ENCODE data around the gene APOA4. TPM values are rescaled to one million over a fixed set of nuclear protein-coding genes. Genes with fewer than 3 reads are reported as not detected.

The APOA4 gene
- total and polyA plus RNA-seq, 2 experiments from 2014 or later = not detected

DNA sequence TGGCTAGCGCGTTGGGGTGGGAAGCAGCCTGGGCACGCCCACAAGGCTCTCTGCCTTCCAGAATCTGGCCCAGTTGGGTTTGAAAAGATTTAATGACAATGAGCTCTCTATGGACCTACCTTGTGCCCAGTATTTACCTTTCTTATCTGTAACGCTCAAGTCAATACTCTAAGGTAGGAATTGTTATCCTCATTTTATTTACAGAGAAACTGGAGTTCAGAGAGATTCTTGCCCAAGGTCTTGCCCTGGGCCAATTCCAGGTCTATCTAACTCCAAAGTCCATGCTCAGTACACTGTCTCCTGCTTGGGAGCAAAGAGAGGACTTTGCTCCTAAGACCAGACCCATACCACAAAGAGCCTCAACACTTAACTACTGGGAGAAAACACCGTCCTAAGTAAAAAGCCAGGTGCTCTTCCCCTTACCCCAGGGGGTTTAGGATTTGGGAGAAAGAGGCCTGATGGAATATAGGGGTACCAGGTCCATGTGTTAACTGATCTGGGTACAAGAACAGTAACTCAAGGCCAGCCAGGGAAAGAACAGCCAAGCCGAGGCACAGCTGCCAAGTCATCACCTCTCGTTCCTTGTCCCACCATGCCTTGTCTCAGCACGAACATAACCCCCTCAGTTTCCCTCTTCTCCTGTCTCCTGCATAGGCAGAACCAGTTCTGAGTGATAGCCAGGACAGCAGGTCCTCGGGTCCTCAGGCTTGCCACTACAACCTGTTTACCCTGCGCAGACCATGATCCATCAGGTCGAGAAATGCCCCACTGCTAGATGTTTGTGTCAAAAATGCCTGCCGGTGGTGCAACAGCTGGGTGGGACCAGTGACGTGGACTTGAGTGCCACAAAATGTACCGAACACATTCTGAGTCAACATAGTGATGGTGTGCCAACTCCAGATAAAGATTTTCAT lies 14.6 kb downstream of the APOA4 start:
- Histone ChIP-seq H3K36me3 (ENCODE audit: insufficient read depth) (no peaks in the 10 kb centered on the region), H3K4me2 (no peak overlapping the region), H3K27ac (ENCODE audit: low read depth) (no peak overlapping the region), H3K27me3 (ENCODE audit: insufficient read depth) (no peaks in the 10 kb centered on the region), H4K20me1 (replicated peaks; ENCODE audit: insufficient read depth) (no peaks in the 10 kb centered on the region), H3K9me2 (ENCODE audit: insufficient read depth) (no peaks in the 10 kb centered on the region), H3F3A (replicated peaks; ENCODE audit: low read depth) (no peaks in the 10 kb centered on the region), H3K79me2 (replicated peaks; ENCODE audit: insufficient read depth) (no peaks in the 10 kb centered on the region), H3K4me1 (ENCODE audit: insufficient read depth) (no peaks in the 10 kb centered on the region), H3K4me3 (no peak overlapping the region), H2AFZ (no peak overlapping the region)
- TF ChIP-seq EZH2phosphoT487 (IDR thresholded peaks at IDR 0.05; ENCODE audit: unreplicated experiment) = no peak
- no peak for TF ChIP-seq ZNF462 (CRISPR knock-in tag; IDR thresholded peaks at IDR 0.05)
- TF ChIP-seq ZNF331 (CRISPR knock-in tag; IDR thresholded peaks at IDR 0.05; ENCODE audit: low read depth) = no peak
- no peak for TF ChIP-seq EZH2 (IDR thresholded peaks at IDR 0.05; ENCODE audit: low read depth, unreplicated experiment)
- TF ChIP-seq POLR2AphosphoS5 (IDR thresholded peaks at IDR 0.05; ENCODE audit: low read depth) = no peak
- TF ChIP-seq NANOG (IDR thresholded peaks at IDR 0.05; ENCODE audit: borderline replicate concordance) = no peak
- TF ChIP-seq JUNB (IDR thresholded peaks at IDR 0.05; ENCODE audit: unreplicated experiment) = no peak
- TF ChIP-seq ZNF114 (CRISPR knock-in tag; IDR thresholded peaks at IDR 0.05) = no peak
- TF ChIP-seq CREB1 (CRISPR knock-in tag; IDR thresholded peaks at IDR 0.05; ENCODE audit: low read depth) = no peak
- TF ChIP-seq, protein P1, sequence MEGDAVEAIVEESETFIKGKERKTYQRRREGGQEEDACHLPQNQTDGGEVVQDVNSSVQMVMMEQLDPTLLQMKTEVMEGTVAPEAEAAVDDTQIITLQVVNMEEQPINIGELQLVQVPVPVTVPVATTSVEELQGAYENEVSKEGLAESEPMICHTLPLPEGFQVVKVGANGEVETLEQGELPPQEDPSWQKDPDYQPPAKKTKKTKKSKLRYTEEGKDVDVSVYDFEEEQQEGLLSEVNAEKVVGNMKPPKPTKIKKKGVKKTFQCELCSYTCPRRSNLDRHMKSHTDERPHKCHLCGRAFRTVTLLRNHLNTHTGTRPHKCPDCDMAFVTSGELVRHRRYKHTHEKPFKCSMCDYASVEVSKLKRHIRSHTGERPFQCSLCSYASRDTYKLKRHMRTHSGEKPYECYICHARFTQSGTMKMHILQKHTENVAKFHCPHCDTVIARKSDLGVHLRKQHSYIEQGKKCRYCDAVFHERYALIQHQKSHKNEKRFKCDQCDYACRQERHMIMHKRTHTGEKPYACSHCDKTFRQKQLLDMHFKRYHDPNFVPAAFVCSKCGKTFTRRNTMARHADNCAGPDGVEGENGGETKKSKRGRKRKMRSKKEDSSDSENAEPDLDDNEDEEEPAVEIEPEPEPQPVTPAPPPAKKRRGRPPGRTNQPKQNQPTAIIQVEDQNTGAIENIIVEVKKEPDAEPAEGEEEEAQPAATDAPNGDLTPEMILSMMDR (conservative IDR thresholded peaks at IDR 0.05; ENCODE audit: low read depth in 2 of 2) = no peak
- TF ChIP-seq ETS1 (IDR thresholded peaks at IDR 0.05) = no peak
- ATAC-seq (no peak), DNase-seq (ENCODE audit: low spot score) (no peak)
- Mint-ChIP-seq H3K9me3 (no peaks in the 10 kb centered on the region), H3K27ac (no peak overlapping the region), H3K36me3 (ENCODE audit: low read depth) (no peaks in the 10 kb centered on the region), H3K27me3 (ENCODE audit: insufficient read depth, low read depth, poor library complexity) (no peaks in the 10 kb centered on the region), H3K4me3 (no peak overlapping the region), H3K4me1 (no peaks in the 10 kb centered on the region; the same call in 2 of the 3 replicates)
